Activated CD8-positive, alpha-beta memory T cell treated with anti-CD3 and anti-CD28 coated beads for 48 hours (primary cell): ENCODE results near the gene CEP55.

Experiments
- DNase-seq, 3 experiments: peaks; one replicate each; pipeline ENCODE4 v3.0.0-alpha.2; 2020; ENCODE audit warnings: low read depth in 2 of 3, low spot score in 2 of 3

CEP55 gene

DNA sequence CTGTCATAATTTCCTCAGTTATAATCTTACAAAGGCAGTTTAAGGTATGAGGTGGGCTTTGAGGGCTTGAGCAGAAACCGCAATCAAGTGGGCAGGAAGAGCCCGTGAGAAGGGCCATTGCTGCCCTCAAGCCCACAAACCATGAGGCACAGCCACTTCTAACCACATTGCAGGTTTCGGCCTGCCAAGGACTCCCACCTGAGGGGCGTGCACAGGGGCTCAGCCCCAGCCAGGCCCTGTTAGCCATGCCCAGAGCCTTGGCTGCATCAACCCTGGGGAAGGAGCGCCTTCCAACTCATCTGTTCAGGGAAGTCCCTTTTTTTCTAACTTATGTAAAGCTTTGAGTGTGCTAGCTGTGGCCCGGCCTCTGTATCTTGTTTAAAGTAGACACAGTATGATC, 64.1 kb downstream of the CEP55 start:
- DNase-seq, result no peak

DNA sequence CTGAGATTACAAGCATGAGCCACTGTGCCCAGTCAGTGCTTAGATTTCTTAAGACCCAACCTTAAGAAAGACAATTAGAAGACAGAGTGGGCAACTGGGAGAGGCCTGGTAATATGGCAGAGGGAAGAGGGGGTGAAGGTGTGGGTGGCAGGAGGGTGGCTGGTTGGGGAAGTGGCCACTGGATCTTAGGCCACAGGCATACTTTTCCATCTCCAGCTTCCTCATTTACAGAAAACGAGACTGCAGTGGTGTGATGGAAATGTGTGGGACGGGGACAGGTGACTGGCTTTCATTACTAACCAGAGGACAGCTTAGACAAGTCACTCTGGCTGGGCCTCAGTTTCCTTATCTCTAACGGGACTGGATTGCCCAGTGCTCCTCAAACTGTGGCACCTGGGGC, 69.0 kb downstream of the CEP55 start:
- no peak for DNase-seq

- DNase-seq, result no peak
Observed at GRCh38 chr10:93566435-93567276, 70.2 kb downstream of the CEP55 start, which contains the start of gene FFAR4. FFAR4 (plus strand) TSS chr10:93566665; CDS start chr10:93566721, 56 bp downstream.

- no peak for DNase-seq
Observed at GRCh38 chr10:93567277-93568104, 71.1 kb downstream of the CEP55 start.

DNA sequence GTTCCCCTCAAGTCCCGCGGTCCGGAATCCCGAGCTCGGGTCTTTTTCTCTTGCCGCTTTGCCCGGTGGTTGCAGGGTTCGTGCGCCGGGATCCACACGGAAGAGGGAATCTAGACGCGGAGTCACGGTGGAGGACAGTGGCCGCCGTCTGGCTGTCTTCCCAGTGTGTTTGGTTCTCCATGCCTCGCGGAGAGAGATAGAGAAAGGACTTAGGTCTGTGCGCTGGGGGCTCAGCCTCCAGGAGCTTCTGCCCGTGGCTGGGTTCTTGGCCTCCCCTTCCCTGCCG, 71.6 kb downstream of the CEP55 start:
- no peak for DNase-seq

GRCh38 chr10:93570383-93570782, 74.0 kb downstream of the CEP55 start:
- DNase-seq, result no peak

GRCh38 chr10:93572606-93573005, 76.2 kb downstream of the CEP55 start:
- DNase-seq, result no peak

DNA sequence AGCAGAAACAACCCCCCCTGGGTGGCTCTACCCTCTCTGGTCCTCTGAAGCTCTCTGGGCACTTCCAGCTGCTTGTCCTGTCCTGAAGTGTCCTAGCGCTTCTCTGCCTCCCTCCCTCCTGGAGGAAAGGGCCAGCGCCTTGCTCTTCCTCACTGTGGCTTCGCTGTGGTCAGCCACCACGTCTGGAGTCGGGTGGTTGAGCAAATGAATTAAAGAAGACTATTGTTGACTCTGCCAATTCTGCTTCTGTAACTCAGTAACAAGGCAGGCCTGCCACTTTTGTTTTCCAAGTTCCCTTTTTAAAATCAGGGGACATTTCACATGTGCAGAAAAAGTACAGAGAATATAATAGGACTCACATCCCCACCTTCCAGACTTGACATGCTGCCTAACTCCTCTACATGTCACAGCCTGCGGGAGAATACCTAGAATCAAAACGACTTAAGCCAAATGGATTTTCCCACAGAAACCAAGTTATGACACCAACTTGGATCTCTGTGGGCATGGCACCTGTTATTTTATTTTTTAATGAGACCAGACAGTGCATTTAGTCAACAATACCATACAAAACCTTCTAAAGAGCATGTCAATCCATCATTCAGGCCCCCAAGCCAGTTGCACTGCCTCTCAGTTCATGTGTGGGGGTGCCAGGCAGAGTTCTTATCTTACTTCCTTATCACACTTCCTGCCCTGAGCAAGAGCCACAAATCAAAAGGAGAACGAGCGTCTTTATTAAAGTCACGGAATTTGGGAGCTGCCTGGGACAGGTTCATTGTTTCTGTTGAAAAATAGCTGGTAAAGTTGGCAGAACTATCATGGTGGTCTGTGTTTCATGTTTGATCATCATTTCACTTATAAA, 76.9 kb downstream of the CEP55 start:
- no peak for DNase-seq

- DNase-seq, result no peak
Observed at GRCh38 chr10:93573924-93574323, 77.5 kb downstream of the CEP55 start.

DNA sequence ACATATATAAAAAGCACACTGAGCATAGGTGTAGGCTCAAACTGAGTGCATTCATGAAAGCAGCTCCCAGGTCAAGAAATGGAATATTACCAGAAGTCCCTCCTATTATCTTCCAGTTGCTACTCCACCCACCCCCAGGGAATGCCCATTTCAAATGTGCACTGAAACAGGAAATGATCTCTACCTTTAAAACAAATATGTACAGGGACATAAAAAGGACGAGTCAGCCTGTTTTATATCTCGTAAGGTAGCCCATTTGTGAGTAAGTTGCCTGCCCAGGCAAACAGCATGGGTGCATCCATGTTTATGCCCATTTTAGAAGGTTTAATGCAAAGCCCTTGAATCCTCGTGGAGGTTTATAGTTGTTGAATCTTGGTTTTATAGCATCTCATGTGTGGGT, 80.5 kb downstream of the CEP55 start:
- no peak for DNase-seq

DNA sequence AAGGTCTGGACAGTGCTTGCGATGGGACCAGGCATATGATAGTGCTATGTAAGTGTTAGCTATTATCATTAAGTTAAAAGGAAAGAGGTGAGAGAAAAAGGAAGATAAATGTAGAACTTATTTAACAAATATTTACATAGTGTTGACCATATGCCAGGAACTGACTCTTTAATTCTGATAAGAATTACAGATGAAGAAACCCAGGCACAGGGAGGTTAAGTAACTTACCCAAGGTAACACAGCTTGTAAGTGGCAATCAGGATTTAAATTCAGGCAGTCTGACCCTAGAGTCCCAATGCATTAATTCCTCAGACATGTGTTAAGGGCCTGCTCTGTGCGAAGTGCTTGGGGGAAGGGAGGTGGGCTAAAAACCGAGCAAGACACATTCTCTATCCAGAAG, 81.2 kb downstream of the CEP55 start:
- DNase-seq, result no peak
